Stimulated activated CD4-positive, alpha-beta T cell treated with anti-CD3 and anti-CD28 coated beads, TNF-alpha, amount 100 ng/mL, for 4 hours (primary cell): ENCODE measurements around the gene CACNA1E.

Experiments
- DNase-seq, 3 experiments: peaks; one replicate each; pipeline ENCODE4 v3.0.0-alpha.2; 2020; ENCODE audit warnings: low read depth in 3 of 3

CACNA1E gene

GRCh38 chr1:181635110-181635509 lies 151.8 kb downstream of the CACNA1E start:
- DNase-seq = no peak

- DNase-seq = no peak
Measured at GRCh38 chr1:181637998-181638397, 154.7 kb downstream of the CACNA1E start.

GRCh38 chr1:181640956-181641355 lies 157.6 kb downstream of the CACNA1E start:
- no peak for DNase-seq

DNA sequence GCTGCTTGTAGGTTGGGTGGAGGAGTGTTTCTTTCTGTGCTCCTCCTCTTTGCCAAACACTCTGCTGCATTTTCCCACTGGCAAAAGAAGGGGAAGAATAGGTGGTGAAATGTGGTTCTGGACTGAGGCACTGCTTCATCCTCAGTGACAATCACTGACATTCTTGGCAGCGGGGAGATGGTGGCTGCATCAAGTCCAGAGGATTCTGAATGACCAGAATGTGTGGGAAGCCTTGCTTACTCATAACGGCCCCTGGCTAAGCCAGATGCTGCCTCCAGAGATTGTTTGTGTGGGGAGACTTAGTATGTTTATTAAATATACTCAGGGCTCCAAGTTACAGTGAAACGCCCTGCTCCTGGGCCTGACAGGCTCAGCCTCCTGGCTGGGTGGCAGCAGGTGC lies 160.3 kb downstream of the CACNA1E start:
- no peak for DNase-seq

GRCh38 chr1:181645171-181645570 lies 161.9 kb downstream of the CACNA1E start:
- DNase-seq = no peak

DNA sequence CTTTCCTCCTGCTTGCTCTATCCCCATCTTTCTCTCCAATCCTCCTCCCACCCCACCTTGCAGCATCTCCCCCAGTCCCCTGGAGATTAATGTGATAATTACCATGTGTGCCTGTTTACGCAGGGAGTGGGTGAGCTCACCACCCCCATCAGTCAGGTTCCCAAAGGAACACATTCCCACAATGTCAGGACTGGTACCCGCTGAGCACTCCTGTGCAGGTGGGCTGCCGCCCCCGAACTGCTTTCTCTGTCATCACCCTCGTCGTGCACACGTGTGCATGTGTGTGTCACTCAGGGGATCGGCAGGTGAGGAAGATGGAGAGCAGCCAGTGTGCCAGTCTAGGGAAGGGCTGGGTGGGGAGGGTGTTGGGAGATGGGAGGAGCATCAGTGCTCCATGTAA lies 163.4 kb downstream of the CACNA1E start:
- no peak for DNase-seq

DNA sequence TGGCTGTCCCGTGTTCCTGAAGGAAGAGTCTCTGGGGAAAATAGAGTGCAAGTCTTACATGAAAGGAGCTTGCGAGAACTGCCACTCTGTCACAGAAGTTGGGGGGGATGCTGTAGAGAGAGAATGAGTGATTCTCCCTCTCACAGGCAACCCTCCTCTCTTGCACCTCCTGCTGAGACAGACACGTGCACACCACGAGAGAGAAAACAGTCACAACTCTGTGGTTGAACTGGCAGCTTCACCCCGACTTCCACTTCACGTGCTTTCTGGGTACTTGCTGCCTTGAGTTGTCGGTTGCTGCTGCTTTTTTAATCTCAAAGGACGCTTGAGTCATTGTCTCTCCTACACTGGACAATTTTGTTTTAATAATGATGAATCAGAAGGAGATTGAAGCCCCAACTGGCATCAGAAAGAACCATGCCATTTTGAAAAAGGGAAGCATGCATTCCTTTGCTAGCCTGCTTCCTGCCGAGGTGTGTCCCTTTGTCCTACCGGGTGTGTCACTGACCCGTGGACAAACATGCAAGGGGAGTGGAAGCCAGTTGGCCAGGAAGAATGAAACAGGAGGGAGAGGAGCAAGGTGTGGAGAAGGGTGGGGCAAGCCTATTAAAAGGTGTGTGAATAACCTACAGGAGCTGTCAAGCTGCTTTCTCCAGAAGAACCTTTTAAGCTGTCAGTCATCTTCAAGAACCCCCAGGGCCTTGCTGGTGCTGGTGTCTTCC lies 164.2 kb downstream of the CACNA1E start:
- DNase-seq = no peak

GRCh38 chr1:181651276-181651675 lies 168.0 kb downstream of the CACNA1E start:
- DNase-seq = no peak

DNA sequence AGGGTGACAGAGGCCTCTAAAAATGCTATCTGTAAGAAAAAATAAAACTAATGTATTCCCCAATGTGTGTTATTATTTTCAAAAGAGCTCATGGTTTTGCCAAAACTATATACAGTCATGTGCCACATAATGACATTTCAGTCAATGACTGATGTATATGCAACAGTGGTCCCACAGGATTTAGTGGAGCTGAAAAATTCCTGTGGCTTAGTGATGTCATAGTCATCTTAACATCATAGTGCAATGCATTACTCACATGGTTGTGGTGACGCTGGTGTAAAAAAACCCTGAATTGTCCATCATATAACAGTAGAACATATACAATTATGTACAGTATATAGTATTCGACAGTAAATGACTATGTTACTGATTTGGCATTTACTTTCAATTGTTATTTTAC lies 172.4 kb downstream of the CACNA1E start:
- DNase-seq = no peak

DNA sequence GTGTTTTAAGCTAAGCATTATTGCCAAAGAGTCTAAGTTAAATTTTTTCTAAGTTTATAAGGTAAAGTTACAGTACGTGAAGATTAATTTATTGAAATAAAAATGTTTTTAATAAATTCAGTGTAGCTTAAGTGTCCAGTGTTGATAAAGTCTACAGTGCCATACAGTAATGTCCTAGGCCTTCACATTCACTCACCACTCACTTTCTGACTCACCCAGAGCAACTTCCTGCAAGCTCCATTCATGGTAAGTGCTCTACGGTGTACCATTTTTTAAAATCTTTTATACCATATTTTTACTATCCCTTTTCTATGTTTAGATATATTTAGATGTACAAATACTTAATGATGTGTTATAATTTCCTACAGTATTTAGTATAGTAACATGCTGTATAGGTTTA lies 173.2 kb downstream of the CACNA1E start:
- DNase-seq = no peak

DNA sequence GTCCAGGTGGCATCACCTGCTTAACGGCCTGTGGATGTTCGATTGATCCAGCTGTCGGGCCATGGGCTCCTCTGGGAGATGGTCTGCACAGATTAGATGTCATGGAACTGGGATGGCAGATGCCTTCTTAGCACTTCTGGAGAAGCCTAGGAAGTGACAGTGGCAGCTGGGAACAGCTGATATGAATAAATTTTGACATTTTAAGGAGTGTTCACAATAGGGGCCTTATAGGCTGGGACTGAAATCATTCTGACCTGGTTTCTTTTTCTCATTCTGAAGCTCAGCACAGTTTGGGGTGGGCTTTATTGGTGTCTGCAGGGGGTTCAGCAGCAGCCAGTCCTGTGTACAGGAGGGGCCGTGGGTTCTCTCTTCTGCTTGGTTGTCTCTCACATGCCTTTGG lies 175.3 kb downstream of the CACNA1E start:
- no peak for DNase-seq

- no peak for DNase-seq
Measured at GRCh38 chr1:181659321-181659957, 176.1 kb downstream of the CACNA1E start.

GRCh38 chr1:181660621-181661020 lies 177.3 kb downstream of the CACNA1E start:
- DNase-seq = no peak

DNA sequence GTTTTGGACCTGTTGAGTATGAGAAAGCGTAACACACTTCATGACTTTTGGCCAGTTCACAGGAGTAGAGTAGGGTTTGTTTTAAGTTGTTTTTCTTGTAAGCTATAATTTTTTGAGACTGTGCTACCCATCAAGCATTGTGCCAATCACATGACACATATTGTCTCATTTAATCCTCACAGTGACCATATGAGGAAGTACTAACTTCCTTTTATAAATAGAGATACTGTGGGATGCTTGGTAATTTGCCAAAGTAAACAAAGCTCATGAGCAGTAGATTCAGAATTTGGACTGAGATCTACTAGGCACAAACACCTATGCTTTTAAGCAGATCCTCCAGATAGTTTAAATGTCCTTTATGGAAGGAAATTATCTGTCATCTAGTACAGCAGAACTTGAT lies 178.3 kb downstream of the CACNA1E start:
- no peak for DNase-seq

DNA sequence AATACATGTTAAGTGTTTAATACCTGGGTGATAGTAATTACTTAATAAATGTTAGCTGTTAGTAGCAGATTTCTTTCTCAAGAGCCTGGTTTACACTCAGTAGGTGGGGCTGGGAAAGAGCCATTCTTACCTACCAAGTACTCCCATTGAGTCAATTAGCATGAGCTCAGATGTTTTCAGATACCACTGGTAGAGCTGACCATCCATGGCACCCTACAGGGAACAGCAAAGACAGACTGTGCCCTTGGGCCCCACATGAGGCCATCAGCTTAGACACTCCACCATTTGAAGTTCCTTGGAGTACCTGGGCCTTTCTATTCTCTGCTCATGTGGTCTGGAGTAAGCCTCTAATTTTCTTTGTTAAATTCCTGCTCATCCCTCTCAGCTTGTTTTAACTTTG lies 179.3 kb downstream of the CACNA1E start:
- DNase-seq = no peak

DNA sequence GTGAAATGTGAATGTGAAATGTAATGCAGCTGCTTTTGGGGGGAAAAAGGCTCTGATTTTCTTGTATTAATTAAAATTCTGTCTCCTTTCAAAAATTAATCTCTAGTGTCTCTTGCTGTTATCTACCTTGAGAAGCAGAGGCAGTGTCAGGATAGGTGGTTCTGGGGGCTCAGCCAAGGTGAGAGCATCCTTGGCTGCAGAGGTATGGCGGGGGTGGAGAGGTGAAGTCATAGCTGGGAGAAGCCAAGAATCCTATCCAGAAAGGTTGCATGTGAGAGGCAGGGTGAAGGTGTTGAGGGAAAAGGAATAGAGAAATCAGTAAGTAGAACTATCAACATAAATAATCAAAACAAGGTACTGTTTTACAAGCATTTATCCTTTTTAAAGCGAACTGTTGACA lies 181.2 kb downstream of the CACNA1E start:
- DNase-seq = no peak

- no peak for DNase-seq
Measured at GRCh38 chr1:181669246-181669645, 185.9 kb downstream of the CACNA1E start.

- DNase-seq = no peak
Measured at GRCh38 chr1:181674617-181675016, 191.3 kb downstream of the CACNA1E start.

GRCh38 chr1:181675091-181675917 lies 192.0 kb downstream of the CACNA1E start:
- DNase-seq = no peak

DNA sequence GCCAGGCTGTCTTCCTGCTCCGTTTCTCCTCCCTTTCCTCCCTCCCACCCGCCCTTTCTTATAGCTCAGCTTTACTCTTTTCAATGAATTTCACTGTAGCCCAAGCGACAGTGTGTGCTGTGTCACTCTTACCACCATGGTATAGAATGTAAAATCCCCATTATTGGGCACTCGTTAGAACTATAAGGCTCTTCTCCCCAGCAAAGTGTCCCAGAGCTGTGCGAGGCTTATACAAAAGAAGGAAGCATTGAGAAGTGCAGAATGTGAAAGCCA lies 192.5 kb downstream of the CACNA1E start:
- DNase-seq = no peak

DNA sequence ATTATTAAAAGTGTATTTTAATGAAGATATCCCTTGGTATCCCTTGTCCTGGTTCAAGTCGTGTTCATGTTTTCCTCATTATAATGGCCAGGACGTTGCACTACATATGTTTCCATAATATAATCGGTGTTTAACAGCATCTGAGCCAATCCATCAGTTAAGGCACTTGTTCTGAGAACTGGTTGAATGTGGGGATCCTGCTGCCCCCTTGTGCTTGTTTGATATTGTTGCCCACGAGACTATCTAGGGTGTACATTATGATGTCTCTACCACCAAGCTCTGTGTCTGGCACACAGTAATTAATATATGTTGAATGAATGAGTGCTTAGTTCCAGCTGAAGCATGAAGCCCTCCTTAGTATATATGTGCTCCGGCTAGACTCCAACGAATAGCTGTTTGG lies 193.0 kb downstream of the CACNA1E start:
- no peak for DNase-seq

GRCh38 chr1:181680332-181680731 lies 197.0 kb downstream of the CACNA1E start:
- DNase-seq = no peak

GRCh38 chr1:181680871-181681270 lies 197.6 kb downstream of the CACNA1E start:
- no peak for DNase-seq
